NCI-H1092 treated with DMSO at 0.1 percent for 48 hours (cell line): ENCODE data around the gene TRNAU1AP.

Source experiments
- DNase-seq: peaks from one replicate; lab custom pipeline; 2025; lab: John Stamatoyannopoulos, UW

The TRNAU1AP gene

DNA sequence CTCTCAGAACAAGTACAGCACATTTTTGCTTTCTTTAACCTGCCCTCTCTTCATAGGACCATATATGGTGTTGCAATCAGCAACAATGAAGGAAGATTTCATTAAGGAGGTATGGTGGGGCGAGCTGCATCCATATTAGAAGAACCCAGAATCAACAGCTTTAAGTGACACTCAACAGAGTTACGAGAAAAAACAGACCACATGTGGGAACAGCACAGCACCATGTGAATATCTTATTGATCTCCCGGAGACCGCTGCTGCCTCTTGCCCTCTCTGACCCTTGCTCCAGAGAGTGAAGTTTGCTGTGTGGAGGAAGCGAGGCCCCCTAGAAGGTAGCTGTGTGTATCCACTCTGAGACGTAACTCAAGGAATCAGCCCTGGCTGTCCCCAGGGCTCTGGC lies 52.1 kb downstream of the TRNAU1AP start:
- no peak for DNase-seq

DNA sequence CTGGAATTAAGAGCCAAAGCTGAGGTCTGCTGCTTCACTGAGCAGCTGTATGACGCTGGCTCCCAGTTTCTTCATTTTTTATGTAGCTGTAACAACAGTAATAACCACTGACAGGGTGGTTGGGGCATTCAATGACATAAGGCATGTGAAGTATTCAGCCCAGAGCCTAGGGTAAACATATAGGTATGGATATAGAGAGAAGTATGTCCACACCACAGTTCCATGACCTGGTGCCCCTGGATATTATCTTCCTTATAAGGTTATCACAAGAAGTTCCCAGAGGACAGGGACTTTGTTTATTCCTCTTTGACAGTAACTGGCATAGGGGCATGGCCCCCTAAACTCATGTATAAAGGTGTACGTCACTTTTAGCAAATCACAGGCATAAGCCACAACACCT lies 53.9 kb downstream of the TRNAU1AP start:
- no peak for DNase-seq

DNA sequence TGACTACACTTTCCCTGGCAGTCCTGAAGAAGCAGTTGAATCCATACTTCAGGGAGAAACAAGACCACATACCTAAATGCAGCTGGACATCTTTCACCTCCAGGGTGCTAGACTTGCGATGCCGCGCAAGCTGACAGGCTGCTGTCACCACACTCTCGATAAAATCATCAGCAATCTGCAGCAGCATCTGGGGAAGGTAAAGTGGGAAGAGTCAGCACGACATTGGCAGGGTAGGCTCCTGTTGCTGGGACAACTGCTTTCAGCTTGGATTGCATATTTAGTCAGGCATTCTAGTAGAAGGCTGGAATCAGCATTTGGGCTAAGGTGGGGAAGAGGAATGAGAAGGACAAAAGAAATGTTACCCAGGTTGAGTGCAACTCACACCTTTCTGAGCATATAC lies 60.3 kb downstream of the TRNAU1AP start:
- DNase-seq, result no peak
